Upper lobe of left lung (tissue), 6 donors: ENCODE results near the gene DNASE2. TPM values are rescaled to one million over a fixed set of nuclear protein-coding genes. Genes with fewer than 3 reads are reported as not detected.
"Not testable (repeated sequence)": the region's sequence is repeated elsewhere in the genome, so short reads cannot be mapped to it uniquely, and the experiment has no call there.

Source experiments
- ATAC-seq, 2 donors: fragments of 200-7000 bp; cut with Tn5 transposase; one replicate each; pipeline ENCODE4 v1.9.1; 2022; ENCODE audit warnings: mild to moderate bottlenecking in 2 of 2, moderate library complexity in 2 of 2; ENCODE audit not compliant: low FRiP score in 2 of 2
- DNase-seq, 2 donors: peaks; one replicate each; pipeline ENCODE4 v3.0.0-alpha.2; 2019 to 2020
- H3K27ac ChIP-seq, 4 donors: fragments of 200-600 bp; sonication (generic); one replicate each; pipeline ENCODE4 v1.5.1; 2016 to 2019
- H3K27me3 ChIP-seq, 4 donors: fragments of 200-600 bp; sonication (generic); one replicate each; pipeline ENCODE4 v1.5.1; 2017 to 2019
- H3K36me3 ChIP-seq, 4 donors: fragments of 200-600 bp; sonication (generic); one replicate each; pipeline ENCODE4 v1.5.1; 2016 to 2019
- H3K4me1 ChIP-seq, 4 donors: fragments of 200-600 bp; sonication (generic); one replicate each; pipeline ENCODE4 v1.5.1; 2018 to 2019
- H3K4me3 ChIP-seq, 4 donors: fragments of 200-600 bp; sonication (generic); one replicate each; pipeline ENCODE4 v1.5.1; 2017 to 2019; ENCODE audit warnings: mild to moderate bottlenecking in 2 of 4, moderate library complexity in 1 of 4
- H3K9me3 ChIP-seq, 4 donors: fragments of 200-600 bp; sonication (generic); one replicate each; pipeline ENCODE4 v1.5.1; 2018 to 2019
- EP300 ChIP-seq, 4 donors: sonication (generic); formaldehyde crosslinking; IDR thresholded peaks; one replicate each; pipeline ENCODE4 v1.5.1; 2017; ENCODE audit warnings: antibody characterized with exemption in 4 of 4, control low read depth in 2 of 4
- POLR2A ChIP-seq, 4 donors: fragments of 450-650 bp; IDR thresholded peaks; one replicate each; pipeline ENCODE4 v1.5.1; 2016 to 2017; ENCODE audit warnings: antibody characterized with exemption in 4 of 4, mild to moderate bottlenecking in 2 of 4
- POLR2AphosphoS5 ChIP-seq, 2 donors: sonication (generic); formaldehyde crosslinking; IDR thresholded peaks; one replicate each; pipeline ENCODE4 v1.5.1; 2017; ENCODE audit warnings: antibody characterized with exemption in 2 of 2
- WGBS, 2 donors: methylation state at CpG; one replicate each; pipeline ENCODE4 v1.1.5; 2017 to 2018; 5-methylcytosine and 5-hydroxymethylcytosine counted together
- total RNA-seq, 6 donors: library from RNA; depleted of rRNA in 4 of 6; stranded (reverse); fragments of >200 nt in 4 of 6; gene quantifications; one replicate each; pipeline versions ENCODE4 v1.1.0 to v1.2.1, GENCODE V29; 2016 to 2021
- TF ChIP-seq, protein P1 (sequence below), 6 experiments: fragments of 450-650 bp in 4 of 6; fragments of 200-600 bp in 2 of 6; sonication (generic) in 2 of 6; IDR thresholded peaks; one replicate each; pipeline ENCODE4 v1.5.1; 2016 to 2019; ENCODE audit warnings: antibody characterized with exemption in 6 of 6
- donor health status: DM: no; HTN: no; CAD: no; lungs with moderate emphysema.
- donor health status: DM: no; HTN: yes; CAD: no; lungs with severe emphysema.

Gene DNASE2
- total RNA-seq, 6 donors from 2014 or later: 34.6 to 87.2 (median 60.1) TPM

DNA sequence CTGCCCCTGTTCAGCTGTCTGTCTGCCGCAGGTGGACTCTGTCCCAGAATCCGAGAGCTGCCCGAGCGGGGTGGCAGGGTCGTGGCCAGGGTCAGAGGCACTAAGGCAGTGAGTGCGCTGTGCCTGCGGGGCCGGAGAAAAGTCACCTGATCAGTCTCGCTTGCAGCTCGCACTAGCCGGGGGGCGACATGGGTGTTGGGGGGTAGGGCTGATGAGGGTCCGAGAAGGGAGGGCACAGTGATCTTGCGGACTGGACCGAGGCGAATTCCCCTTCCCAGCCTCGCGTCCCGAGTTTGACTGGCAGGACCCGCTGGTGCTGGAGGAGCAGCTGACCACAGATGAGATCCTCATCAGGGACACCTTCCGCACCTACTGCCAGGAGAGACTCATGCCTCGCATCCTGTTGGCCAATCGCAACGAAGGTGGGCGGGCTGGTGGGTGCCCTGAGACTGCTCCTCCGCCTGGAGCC, 10.3 kb upstream of the DNASE2 start:
- 0 to 14% methylated on average over 2 to 26 of the region's 26 CpGs for WGBS, 2 donors
- Histone ChIP-seq H3K9me3 (no peaks in the 10 kb centered on the region), H3K4me1 (peaks cover 15 to 22% (median 20%) of the 10 kb centered on the region in 4 donors), H3K4me3 (peak overlapping the region; percentile 67 to 93 (median 87)), H3K36me3 (peaks cover 0 to 30% (median 19%) of the 10 kb centered on the region in 4 donors), H3K27me3 (no peaks in the 10 kb centered on the region), H3K27ac (peak overlapping the region; percentile 69 to 82 (median 75))
- ATAC-seq (no peak), DNase-seq (no peak)
- no peak for TF ChIP-seq POLR2AphosphoS5 (IDR thresholded peaks at IDR 0.05)
- no peak for TF ChIP-seq EP300 (IDR thresholded peaks at IDR 0.05)
- TF ChIP-seq, protein P1, sequence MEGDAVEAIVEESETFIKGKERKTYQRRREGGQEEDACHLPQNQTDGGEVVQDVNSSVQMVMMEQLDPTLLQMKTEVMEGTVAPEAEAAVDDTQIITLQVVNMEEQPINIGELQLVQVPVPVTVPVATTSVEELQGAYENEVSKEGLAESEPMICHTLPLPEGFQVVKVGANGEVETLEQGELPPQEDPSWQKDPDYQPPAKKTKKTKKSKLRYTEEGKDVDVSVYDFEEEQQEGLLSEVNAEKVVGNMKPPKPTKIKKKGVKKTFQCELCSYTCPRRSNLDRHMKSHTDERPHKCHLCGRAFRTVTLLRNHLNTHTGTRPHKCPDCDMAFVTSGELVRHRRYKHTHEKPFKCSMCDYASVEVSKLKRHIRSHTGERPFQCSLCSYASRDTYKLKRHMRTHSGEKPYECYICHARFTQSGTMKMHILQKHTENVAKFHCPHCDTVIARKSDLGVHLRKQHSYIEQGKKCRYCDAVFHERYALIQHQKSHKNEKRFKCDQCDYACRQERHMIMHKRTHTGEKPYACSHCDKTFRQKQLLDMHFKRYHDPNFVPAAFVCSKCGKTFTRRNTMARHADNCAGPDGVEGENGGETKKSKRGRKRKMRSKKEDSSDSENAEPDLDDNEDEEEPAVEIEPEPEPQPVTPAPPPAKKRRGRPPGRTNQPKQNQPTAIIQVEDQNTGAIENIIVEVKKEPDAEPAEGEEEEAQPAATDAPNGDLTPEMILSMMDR (IDR thresholded peaks at IDR 0.05): no peak
- TF ChIP-seq POLR2A (IDR thresholded peaks at IDR 0.05): no peak

DNA sequence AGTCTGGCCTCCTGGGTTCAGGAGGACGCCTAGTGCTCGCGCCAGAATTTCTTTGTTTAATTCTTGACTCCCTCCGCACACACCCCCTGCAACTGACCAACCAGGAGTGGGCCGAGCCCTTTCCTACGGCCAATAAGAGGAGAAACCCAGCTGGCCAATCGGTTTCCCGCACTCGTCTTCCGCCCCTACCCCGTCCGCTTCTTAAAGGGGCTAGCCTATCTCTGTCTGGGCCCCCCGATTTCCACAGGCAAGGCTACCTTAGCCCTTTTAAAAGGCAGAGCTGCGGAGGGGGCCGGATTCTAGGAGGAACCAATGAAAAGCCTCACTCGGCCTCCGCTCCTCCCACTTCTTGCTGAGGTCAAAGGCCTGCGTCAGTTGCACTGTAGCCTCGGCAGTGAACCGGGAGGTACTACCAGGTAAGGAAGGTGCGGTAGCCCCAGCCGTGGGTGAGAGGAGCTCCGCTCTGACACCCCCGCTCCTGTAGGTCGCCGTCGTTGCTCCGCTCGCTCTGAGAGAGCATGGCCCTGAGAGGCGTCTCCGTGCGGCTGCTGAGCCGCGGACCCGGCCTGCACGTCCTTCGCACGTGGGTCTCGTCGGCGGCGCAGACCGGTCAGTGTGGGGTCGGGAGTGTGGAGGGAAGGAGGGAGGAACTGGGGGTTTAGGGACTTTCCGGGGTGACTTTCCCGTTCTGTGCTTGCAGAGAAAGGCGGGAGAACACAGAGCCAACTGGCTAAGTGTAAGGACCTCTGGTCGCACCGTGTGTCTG, 9.7 kb upstream of the DNASE2 start, which contains the start of gene GCDH:
Gene GCDH, plus strand, starts transcription at position 374 of the 766 bp plus-strand sequence. Its CDS starts 145 bp downstream, at position 519.
- H3K9me3 ChIP-seq: no peaks in the 10 kb centered on the region
- H3K4me1 ChIP-seq: peaks cover 17 to 27% (median 23%) of the 10 kb centered on the region in 4 donors
- peak within 1 kb of the TSS; percentile 67 to 93 (median 87) for H3K4me3 ChIP-seq
- ATAC-seq (peak; percentile 99), DNase-seq (peak; percentile 89 to 98)
- no peaks in the 10 kb centered on the region for H3K27me3 ChIP-seq
- H3K36me3 ChIP-seq: peaks cover 0 to 24% (median 13%) of the 10 kb centered on the region in 4 donors
- peak within 1 kb of the TSS; percentile 69 to 82 (median 75) for H3K27ac ChIP-seq
- WGBS, 2 donors: 0 to 1% methylated on average over 34 to 45 of the region's 49 CpGs
- TF ChIP-seq, protein P1 (IDR thresholded peaks at IDR 0.05): peak in 1 of 6 experiments; percentile 34
- TF ChIP-seq POLR2A (IDR thresholded peaks at IDR 0.05) (peak in 3 of 4 donors; percentile 16 to 90 (median 69)), EP300 (IDR thresholded peaks at IDR 0.05) (no peak), POLR2AphosphoS5 (IDR thresholded peaks at IDR 0.05) (peak; percentile 54 to 89)

DNA sequence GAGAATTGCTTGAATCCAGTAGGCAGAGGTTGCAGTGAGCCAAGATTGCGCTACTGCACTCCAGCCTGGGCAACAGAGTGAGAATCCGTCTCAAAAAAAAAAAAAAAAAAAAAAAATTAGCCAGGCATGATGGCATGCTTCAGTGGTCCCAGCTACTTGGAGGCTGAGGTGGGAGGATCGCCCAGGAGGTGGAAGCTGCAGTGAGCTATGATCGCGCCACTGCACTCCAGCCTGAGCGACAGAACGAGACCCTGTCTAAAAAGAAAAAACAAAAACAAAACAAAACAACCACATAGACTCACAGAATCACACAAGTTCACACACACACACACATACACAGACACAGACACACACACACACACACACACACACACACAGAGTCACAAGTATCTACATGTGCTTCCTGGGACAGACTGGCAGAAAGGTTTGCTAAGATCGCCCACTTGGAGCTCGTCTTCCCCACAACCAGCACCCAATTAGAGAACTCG, 9.1 kb upstream of the DNASE2 start:
- DNase-seq, ATAC-seq, H3K27me3 ChIP-seq, H3K9me3 ChIP-seq: not testable (repeated sequence)
- 27 to 35% methylated on average over 10 of the region's 10 CpGs for WGBS, 2 donors
- H3K4me3 ChIP-seq: peak overlapping the region in 3 of 4 donors; percentile 67 to 93 (median 82)
- peaks cover 0 to 19% (median 11%) of the 10 kb centered on the region in 4 donors for H3K36me3 ChIP-seq
- peaks cover 24 to 33% (median 29%) of the 10 kb centered on the region in 4 donors for H3K4me1 ChIP-seq
- peak in 1 of 4 donors; percentile 10 for TF ChIP-seq POLR2A (IDR thresholded peaks at IDR 0.05)
- H3K27ac ChIP-seq: peak overlapping the region in 3 of 4 donors; percentile 40 to 82 (median 81)

DNA sequence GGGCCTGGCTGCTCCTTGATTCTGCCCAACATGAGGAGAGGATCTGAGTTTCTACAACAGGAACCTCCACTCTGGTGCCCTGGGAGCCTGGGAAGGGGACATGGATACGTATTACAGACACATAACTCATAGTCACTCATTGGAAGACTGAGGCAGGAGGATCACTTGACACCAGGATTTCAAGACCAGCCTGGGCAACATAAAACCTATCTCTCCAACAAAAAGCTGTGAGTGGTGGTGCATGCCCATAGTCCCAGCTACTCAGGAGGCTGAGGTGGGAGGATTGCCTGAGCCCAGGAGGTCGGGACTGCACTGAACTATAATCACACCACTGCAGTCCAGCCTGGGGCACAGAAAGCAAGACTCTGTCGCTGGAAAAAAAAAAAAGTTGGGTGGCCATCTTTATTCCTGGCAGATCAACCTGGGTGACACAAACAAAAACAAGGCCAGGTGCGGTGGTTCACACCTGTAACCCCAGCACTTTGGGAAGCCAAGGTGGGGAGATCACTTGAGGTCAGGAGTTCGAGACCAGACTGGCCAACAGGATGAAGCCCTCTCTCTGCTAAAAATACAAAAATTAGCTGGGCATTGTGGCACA, 6.9 kb upstream of the DNASE2 start:
- 72 to 77% methylated on average over 4 to 5 of the region's 5 CpGs for WGBS, 2 donors
- Histone ChIP-seq H3K27ac (no peak overlapping the region), H3K36me3 (peaks cover 0 to 2% (median 0%) of the 10 kb centered on the region in 4 donors), H3K9me3 (peaks cover 0 to 8% (median 4%) of the 10 kb centered on the region in 4 donors), H3K27me3 (peaks cover 0 to 6% (median 2%) of the 10 kb centered on the region in 4 donors), H3K4me1 (peaks cover 33 to 44% (median 39%) of the 10 kb centered on the region in 4 donors), H3K4me3 (no peak overlapping the region)
- TF ChIP-seq, protein P1 (IDR thresholded peaks at IDR 0.05): no peak
- TF ChIP-seq POLR2AphosphoS5 (IDR thresholded peaks at IDR 0.05): no peak
- TF ChIP-seq POLR2A (IDR thresholded peaks at IDR 0.05): no peak
- no peak for TF ChIP-seq EP300 (IDR thresholded peaks at IDR 0.05)
- no peak for DNase-seq
- ATAC-seq: no peak
